GM18526 (cell line): ENCODE results near the gene FCHSD2.

ENCODE experiments used
- POLR2A ChIP-seq: IDR thresholded peaks from 3 replicates; pipeline ENCODE4 v1.6.1; 2011; ENCODE audit not compliant: insufficient read length; ENCODE audit errors: extremely low read depth

The FCHSD2 gene

GRCh38 chr11:73141031-73141308 is 1.1 kb downstream of the FCHSD2 start:
- TF ChIP-seq POLR2A, result no peak

DNA sequence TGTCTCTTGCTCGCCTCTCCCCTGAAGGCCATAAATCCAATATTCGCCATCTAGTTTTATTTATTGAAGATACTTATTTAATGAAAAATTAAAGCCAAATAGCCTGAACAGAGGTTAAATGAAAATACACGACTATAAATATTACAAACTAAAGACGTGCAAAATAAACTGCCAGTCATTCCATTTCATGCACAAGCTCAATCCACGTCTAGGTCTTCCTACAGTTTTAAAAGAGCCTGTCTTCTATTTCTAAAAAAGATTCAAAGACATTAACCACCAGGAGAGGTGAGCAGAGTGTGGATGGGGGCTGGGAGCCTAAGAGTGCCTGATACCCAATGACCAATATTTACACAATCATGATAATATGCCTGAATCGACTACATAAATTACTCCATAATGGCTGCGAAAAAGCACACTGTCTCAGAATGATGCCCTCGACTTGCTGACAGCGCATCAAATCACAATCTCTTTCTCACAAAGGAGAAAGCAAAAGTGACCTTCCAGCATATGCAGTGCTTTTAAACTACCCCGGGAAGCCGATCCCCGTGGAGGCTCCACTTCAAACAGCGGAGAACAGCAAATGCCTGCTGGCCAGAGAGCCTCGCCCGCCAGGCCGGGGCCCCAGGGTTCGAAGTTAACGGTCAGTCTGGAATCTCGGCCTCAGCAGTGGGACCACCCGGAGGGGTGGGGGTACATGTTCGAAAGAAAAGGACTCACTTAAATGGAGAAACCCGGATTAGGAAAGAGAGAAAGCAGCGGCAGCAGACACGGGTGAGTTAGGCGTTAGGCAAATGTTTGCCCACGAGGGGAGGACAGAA is 1.7 kb downstream of the FCHSD2 start:
- TF ChIP-seq POLR2A, result no peak

GRCh38 chr11:73139476-73140198 is 2.5 kb downstream of the FCHSD2 start:
- TF ChIP-seq POLR2A, result no peak

- no peak for TF ChIP-seq POLR2A
These were observed 4.2 kb downstream of the FCHSD2 start for GRCh38 chr11:73137944-73138274.

- TF ChIP-seq POLR2A, result no peak
These were observed 4.7 kb downstream of the FCHSD2 start for GRCh38 chr11:73137262-73137943.

DNA sequence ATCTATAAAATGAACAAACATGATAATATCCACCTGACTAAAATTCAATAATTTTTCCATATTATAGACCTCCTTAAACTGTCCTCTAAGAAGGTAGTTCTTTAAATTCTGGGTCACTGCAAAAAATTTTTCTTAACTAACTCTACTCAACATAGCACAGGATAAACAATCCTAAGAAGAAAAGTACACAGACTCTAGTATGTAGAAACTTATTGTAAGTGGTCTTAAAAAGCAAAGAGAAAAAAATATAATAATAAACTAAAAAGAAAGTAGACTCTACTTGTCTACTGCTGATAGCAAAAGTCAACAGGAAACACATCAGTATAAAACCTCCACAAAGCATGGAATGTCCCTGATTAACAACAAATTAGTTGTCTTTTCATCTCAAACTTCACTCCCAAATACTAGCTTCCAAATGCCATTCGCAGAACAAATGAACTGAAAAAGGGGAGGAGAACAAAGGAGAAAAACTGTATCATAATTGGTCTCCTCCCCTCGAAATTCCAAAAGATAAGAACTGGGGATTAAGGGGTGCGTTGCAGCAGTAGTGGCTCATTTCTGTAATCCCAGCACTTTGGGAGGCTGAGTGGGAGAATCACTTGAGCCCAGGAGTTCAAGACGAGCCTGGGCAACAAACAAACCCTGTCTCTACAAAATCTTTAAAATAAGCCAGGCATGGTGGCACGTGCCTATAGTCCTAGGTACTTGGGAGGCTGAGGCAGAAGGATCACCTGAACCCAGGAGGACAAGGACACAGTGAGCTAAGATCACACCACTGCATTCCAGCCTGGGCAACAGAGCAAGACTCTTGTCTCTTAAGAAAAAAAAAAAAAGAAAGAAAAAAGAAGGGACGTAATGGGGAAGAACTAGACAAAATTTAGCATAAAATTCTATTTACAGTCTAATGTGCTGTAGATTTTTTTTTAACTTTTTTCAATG is 6.5 kb downstream of the FCHSD2 start:
- TF ChIP-seq POLR2A, result no peak

DNA sequence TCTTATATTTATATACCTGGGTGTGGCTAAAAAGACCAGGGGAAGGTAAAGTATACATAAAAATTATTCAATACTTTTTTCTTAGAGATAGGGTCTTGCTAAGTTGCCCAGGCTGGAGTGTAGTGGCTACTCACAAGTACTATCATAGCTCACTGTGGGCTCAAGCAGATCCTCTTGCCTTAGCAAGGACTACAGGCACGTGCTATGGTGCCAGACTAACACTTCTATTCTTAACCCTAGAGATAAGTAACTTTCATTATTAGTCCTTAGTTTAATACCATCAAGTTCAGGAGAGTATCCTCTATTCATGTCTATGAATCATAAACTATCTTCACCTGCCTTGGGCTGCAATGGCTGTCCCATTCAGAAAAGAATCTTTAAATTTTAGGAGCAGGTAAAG is 11.9 kb downstream of the FCHSD2 start:
- TF ChIP-seq POLR2A, result no peak

DNA sequence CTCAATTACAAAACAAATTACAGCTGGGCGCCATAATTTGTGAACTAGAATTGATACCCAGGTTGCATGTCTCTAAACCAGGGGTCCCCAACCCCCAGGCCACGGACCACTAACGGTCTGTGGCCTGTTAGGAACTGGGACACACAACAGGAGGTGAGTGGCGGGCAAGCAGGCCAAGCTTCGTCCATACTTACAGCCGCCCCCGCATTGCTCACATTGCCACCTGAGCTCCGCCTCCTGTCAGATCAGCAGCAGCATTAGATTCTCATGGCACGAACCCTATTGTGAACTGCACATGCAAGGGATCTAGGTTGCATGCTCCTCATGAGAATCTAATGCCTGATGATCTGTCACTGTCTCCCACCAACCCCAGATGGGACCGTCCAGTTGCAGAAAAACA is 12.9 kb downstream of the FCHSD2 start:
- no peak for TF ChIP-seq POLR2A

GRCh38 chr11:73126804-73127480 is 15.2 kb downstream of the FCHSD2 start:
- no peak for TF ChIP-seq POLR2A

- TF ChIP-seq POLR2A, result no peak
These were observed 17.3 kb downstream of the FCHSD2 start for GRCh38 chr11:73124800-73125199.

- no peak for TF ChIP-seq POLR2A
These were observed 20.4 kb downstream of the FCHSD2 start for GRCh38 chr11:73121692-73122091.

DNA sequence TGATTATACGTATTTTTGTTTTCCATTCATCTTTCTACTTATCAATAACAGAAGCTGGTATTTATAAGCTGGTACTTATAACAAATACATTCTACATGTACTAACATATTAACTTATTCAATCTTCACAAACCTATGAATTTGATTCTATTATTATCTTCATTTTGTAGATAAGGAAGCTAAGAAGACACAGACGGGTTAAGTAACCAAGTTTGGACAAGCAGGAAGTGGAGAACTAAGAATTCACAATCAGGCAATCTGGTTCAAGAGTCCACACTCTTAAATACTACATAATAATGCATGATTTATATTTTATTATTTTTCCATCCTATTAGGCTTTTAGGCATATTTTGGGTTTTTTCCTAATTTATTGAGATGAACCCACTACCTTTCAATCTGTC is 25.0 kb downstream of the FCHSD2 start:
- TF ChIP-seq POLR2A, result no peak

DNA sequence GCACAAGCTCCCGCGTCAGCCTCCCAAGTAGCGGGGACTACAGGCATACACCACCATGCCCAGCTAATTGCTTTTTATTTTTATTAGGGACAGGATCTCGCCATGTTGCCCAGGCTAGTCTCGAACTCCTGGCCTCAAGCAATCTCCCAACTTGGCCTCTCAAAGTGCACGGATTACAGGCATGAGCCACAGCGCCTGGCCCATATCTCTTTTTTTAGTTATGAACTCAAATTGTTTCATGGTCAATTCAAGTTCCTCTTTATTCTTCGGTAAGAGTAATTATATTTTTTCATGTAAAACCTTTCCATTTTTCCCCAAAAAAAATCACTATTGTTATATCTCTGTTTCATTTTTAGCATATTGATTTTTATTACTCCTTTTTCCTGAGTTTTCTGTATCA is 25.5 kb downstream of the FCHSD2 start:
- TF ChIP-seq POLR2A, result no peak

DNA sequence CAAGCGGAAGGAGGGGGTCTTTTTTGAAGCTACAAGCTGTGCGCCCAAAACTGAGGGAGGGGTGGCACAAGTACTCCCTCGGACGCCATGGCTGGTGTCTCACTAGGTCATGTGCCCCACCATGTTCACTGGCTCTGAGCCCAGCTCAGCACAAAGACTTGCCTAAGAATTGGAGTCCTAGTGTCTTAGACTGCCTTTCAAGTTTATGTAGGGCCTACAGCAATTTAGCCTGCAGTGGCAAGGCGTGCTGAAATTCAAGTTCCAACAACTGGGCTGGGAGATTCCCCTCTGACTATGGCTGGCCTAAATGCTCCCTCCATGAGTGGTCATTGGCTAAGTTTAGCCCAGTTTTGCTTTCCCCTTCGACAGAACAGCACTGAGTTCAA is 27.3 kb downstream of the FCHSD2 start:
- no peak for TF ChIP-seq POLR2A
